ENCODE data around the gene SNAPC5.

GRCh38 chr15:66459818-66460615, 37.5 kb downstream of the SNAPC5 start:
- TF ChIP-seq EZH2 (IDR thresholded peaks at IDR 0.05; ENCODE audit: low read depth) = no peak
- no peak for TF ChIP-seq CTCF (conservative IDR thresholded peaks at IDR 0.05)
